ENCODE results near the gene MAP2. TPM values are rescaled to one million over a fixed set of nuclear protein-coding genes. Genes with fewer than 3 reads are reported as not detected.
A peak's percentile ranks its signal among the peaks of the same experiment; 100 is the strongest.

The MAP2 gene
- total and polyA plus RNA-seq, 2 donors (not counting 3 experiments of a cell fraction or from before 2014, with no cell fraction given), result 19.4 to 46.1 TPM

GRCh38 chr2:209495855-209496585, 72.2 kb downstream of the MAP2 start:
- intact Hi-C loops (cut with micrococcal nuclease), result loop anchor here (1.0 to 10.0 kb wide), 8 partner anchors 20 to 679 kb away; partner anchors contain the start of gene KANSL1L
- Histone ChIP-seq H3K9me3 (replicated peaks; ENCODE audit: control insufficient read depth, insufficient read depth, low read length) (no peaks in the 10 kb centered on the region), H3K9me1 (replicated peaks; ENCODE audit: control insufficient read depth, extremely low read depth, insufficient read depth, low read length) (no peaks in the 10 kb centered on the region), H3K4me1 (ENCODE audit: control insufficient read depth, extremely low read depth, insufficient read depth, low read length) (peaks cover 30% of the 10 kb centered on the region), H2AFZ (ENCODE audit: low read depth, low read length) (no peak overlapping the region), H3K4me2 (ENCODE audit: insufficient read depth, low read length) (peak overlapping the region; percentile 89), H3K27me3 (ENCODE audit: control insufficient read depth in 2 of 2, insufficient read depth in 2 of 2, low read length in 2 of 2) (no peaks in the 10 kb centered on the region), H3K9ac (replicated peaks; ENCODE audit: extremely low read depth, insufficient read depth, low read length) (peak overlapping the region; percentile 92), H3K27ac (ENCODE audit: insufficient read depth, low read depth, low read length) (peak overlapping the region; percentile 100), H3K79me2 (ENCODE audit: control insufficient read depth, insufficient read depth, low read length) (no peaks in the 10 kb centered on the region), H3K36me3 (ENCODE audit: control insufficient read depth in 2 of 2, extremely low read depth in 1 of 2, insufficient read depth in 2 of 2, low read length in 2 of 2) (no peaks in the 10 kb centered on the region), H4K20me1 (replicated peaks; ENCODE audit: control insufficient read depth, extremely low read depth, insufficient read depth, low read length) (no peaks in the 10 kb centered on the region), H3K4me3 (replicated peaks in 1 of 3; ENCODE audit: insufficient read depth in 1 of 3, low read depth in 1 of 3, low read length in 3 of 3) (peak overlapping the region in 1 of 3 experiments; percentile 52)
- TSS peak; percentile 61 for BruUV-seq (replicated peaks)
- POLR2A ChIA-PET, result interaction anchor here (1.0 to 1.5 kb wide), 3 partner anchors 20 to 70 kb away, joined by 3 read pairs; no protein-coding TSS in a partner anchor
- CTCF ChIA-PET, result interaction anchor here (1.0 to 3.1 kb wide), 12 partner anchors 10 to 161 kb away, joined by 3 to 34 read pairs (median 4); partner anchors contain the start of gene MAP2
- dilution Hi-C loops (cut with MboI; ENCODE audit: extremely low pct_ligation_motif_present, low sequenced_read_pairs), result no loop called here
- DNase-seq (ENCODE audit: low read depth, low spot score) (peak; percentile 99), FAIRE-seq (peak; percentile 92)
- TF ChIP-seq MYC (IDR thresholded peaks at IDR 0.05; ENCODE audit: low read depth, low read length) (no peak), POLR2A (IDR thresholded peaks at IDR 0.05; ENCODE audit: low read depth, low read length) (peak; percentile 46), JUN (IDR thresholded peaks at IDR 0.05; ENCODE audit: borderline replicate concordance, insufficient read depth, insufficient read length, low read depth) (peak; percentile 100), GATA2 (IDR thresholded peaks at IDR 0.05; ENCODE audit: insufficient read depth, insufficient read length, low read depth, low read length) (peak; percentile 91), POLR2AphosphoS5 (IDR thresholded peaks at IDR 0.05; ENCODE audit: insufficient read depth, low read depth, low read length) (peak; percentile 89), CTCF (IDR thresholded peaks at IDR 0.05; ENCODE audit: extremely low read depth in 1 of 2, insufficient read depth in 1 of 2, low read depth in 1 of 2, low read length in 2 of 2) (no peak), FOS (IDR thresholded peaks at IDR 0.05; ENCODE audit: borderline replicate concordance, insufficient read depth, low read length) (peak; percentile 98)

All from endothelial cell of umbilical vein (primary cell).